PC-9 (cell line): ENCODE data around the gene PGPEP1.

Source experiments
- CTCF ChIP-seq: fragments of 200-600 bp; sonication (generic); conservative IDR thresholded peaks from 2 replicates; pipeline ENCODE4 v1.6.1; 2017; ENCODE audit warnings: mixed run types, antibody characterized with exemption, mild to moderate bottlenecking, moderate library complexity
- EZH2 ChIP-seq: fragments of 200-600 bp; sonication (generic); IDR thresholded peaks from 2 replicates; pipeline ENCODE4 v1.8.0; 2017; ENCODE audit warnings: antibody characterized with exemption, low read depth

- TF ChIP-seq EZH2 (no peak), CTCF (no peak)
These were observed 7.4 kb upstream of the PGPEP1 start for GRCh38 chr19:18332917-18333530.
